GM23248 (cell line): ENCODE results near the gene PKD2. TPM values are rescaled to one million over a fixed set of nuclear protein-coding genes. Genes with fewer than 3 reads are reported as not detected.

Source experiments
- DNase-seq: peaks from one replicate; pipeline ENCODE4 v3.0.0-alpha.2; 2015
- H2AFZ ChIP-seq: fragments of 200-600 bp; sonication (generic); 2 replicates; pipeline ENCODE4 v1.6.1; 2016; ENCODE audit warnings: antibody characterized with exemption
- H3F3A ChIP-seq: fragments of 200-600 bp; sonication (generic); 2 replicates; pipeline ENCODE4 v1.6.1; 2016; ENCODE audit warnings: mild to moderate bottlenecking, antibody characterized with exemption, mixed run types; ENCODE audit not compliant: insufficient read depth
- H3K27ac ChIP-seq: fragments of 200-600 bp; sonication (generic); 2 replicates; pipeline ENCODE4 v1.5.1; 2016; ENCODE audit warnings: mild to moderate bottlenecking
- H3K27me3 ChIP-seq: fragments of 200-600 bp; sonication (generic); replicated peaks from 2 replicates; pipeline ENCODE4 v1.6.1; 2016; ENCODE audit warnings: mild to moderate bottlenecking; ENCODE audit not compliant: insufficient read depth
- H3K36me3 ChIP-seq: fragments of 200-600 bp; sonication (generic); 2 replicates; pipeline ENCODE4 v1.6.1; 2016; ENCODE audit warnings: low read depth, mild to moderate bottlenecking
- H3K4me1 ChIP-seq: fragments of 200-600 bp; sonication (generic); 2 replicates; pipeline ENCODE4 v1.6.1; 2016; ENCODE audit warnings: mild to moderate bottlenecking; ENCODE audit not compliant: insufficient read depth
- H3K4me2 ChIP-seq: fragments of 200-600 bp; sonication (generic); one replicate; pipeline ENCODE4 v1.6.1; 2016; ENCODE audit warnings: mild to moderate bottlenecking; ENCODE audit not compliant: unreplicated experiment
- H3K4me3 ChIP-seq: fragments of 200-600 bp; sonication (generic); 2 replicates; pipeline ENCODE4 v1.5.1; 2016; ENCODE audit warnings: mild to moderate bottlenecking
- H3K79me2 ChIP-seq: fragments of 200-600 bp; sonication (generic); 2 replicates; pipeline ENCODE4 v1.6.1; 2016; ENCODE audit warnings: mild to moderate bottlenecking; ENCODE audit not compliant: insufficient read depth
- H3K9ac ChIP-seq: fragments of 200-600 bp; sonication (generic); 2 replicates; pipeline ENCODE4 v1.6.1; 2016; ENCODE audit warnings: mild to moderate bottlenecking
- H3K9me2 ChIP-seq: fragments of 200-600 bp; sonication (generic); 2 replicates; pipeline ENCODE4 v1.6.1; 2016; ENCODE audit warnings: mixed run types, mild to moderate bottlenecking, moderate library complexity; ENCODE audit not compliant: insufficient read depth
- H3K9me3 ChIP-seq: fragments of 200-600 bp; sonication (generic); one replicate; pipeline ENCODE4 v1.6.1; 2017; ENCODE audit warnings: low read depth
- H4K20me1 ChIP-seq: fragments of 200-600 bp; sonication (generic); 2 replicates; pipeline ENCODE4 v1.6.0; 2016; ENCODE audit not compliant: insufficient read depth
- EZH2 ChIP-seq: fragments of 200-600 bp; sonication (generic); IDR thresholded peaks from 2 replicates; pipeline ENCODE4 v1.6.1; 2018; ENCODE audit warnings: antibody characterized with exemption, mild to moderate bottlenecking; ENCODE audit not compliant: insufficient read depth, poor library complexity, severe bottlenecking
- EZH2phosphoT487 ChIP-seq: fragments of 200-600 bp; sonication (generic); IDR thresholded peaks from 2 replicates; pipeline ENCODE4 v1.6.1; 2018; ENCODE audit warnings: antibody characterized with exemption, moderate library complexity, mild to moderate bottlenecking, low read depth; ENCODE audit not compliant: insufficient read depth
- WGBS, 2 experiments: methylation state at CpG; one replicate each; pipeline ENCODE4 v1.1.6; 2015 to 2017; ENCODE audit warnings: low lambda C conversion rate in 2 of 2, low coverage in 1 of 2; ENCODE audit errors: missing lambda C conversion rate in 2 of 2; 5-methylcytosine and 5-hydroxymethylcytosine counted together
- in situ Hi-C: fragments of 300-500 bp; cut with MboI; formaldehyde crosslinking; loops from 2 replicates; pipeline ENCODE4 v1.15.0; 2020
- polyA plus RNA-seq: library from polyadenylated mRNA; unstranded; fragments of >200 nt; fragmentation: Nextera tagmentation; extraction: Ambion mirVana; gene quantifications from 2 replicates; pipeline ENCODE4 v1.2.1, GENCODE V29; 2016
- total RNA-seq: library from RNA; depleted of rRNA; stranded (reverse); fragments of >200 nt; shearing (Covaris generic); gene quantifications from 2 replicates; pipeline ENCODE4 v1.2.3, GENCODE V29; 2014

The PKD2 gene
- total and polyA plus RNA-seq, 2 experiments from 2014 or later = 35.0 to 125 TPM

GRCh38 chr4:87982446-87983010 is 24.9 kb upstream of the PKD2 start:
- DNase-seq = no peak
- 88% methylated on average over 13 of the region's 13 CpGs for WGBS, 2 experiments
- H3K4me2 ChIP-seq = no peak overlapping the region

GRCh38 chr4:87983996-87984395 is 23.4 kb upstream of the PKD2 start:
- Histone ChIP-seq H3K79me2 (no peaks in the 10 kb centered on the region), H3K27ac (no peak overlapping the region), H3K4me2 (no peak overlapping the region), H3K27me3 (no peaks in the 10 kb centered on the region), H3K9ac (no peak overlapping the region), H2AFZ (no peak overlapping the region), H3K4me3 (no peak overlapping the region), H3K4me1 (no peaks in the 10 kb centered on the region), H3K9me2 (no peaks in the 10 kb centered on the region), H4K20me1 (no peaks in the 10 kb centered on the region; the same call in 1 of the 2 replicates), H3F3A (no peaks in the 10 kb centered on the region), H3K36me3 (no peaks in the 10 kb centered on the region), H3K9me3 (no peaks in the 10 kb centered on the region)
- TF ChIP-seq EZH2phosphoT487 (no peak), EZH2 (no peak)
- WGBS, 2 experiments = 94 to 97% methylated on average over 2 of the region's 2 CpGs
- DNase-seq = no peak
- in situ Hi-C loops = no loop called here

More at GRCh38 chr4:87982446-87983010, 24.9 kb upstream of the PKD2 start:
- in situ Hi-C loops = no loop called here
- Histone ChIP-seq H3K79me2 (no peaks in the 10 kb centered on the region), H2AFZ (no peak overlapping the region), H3K27ac (no peak overlapping the region), H3K4me1 (no peaks in the 10 kb centered on the region), H3F3A (no peaks in the 10 kb centered on the region), H4K20me1 (no peaks in the 10 kb centered on the region; the same call in 1 of the 2 replicates), H3K9ac (no peak overlapping the region), H3K36me3 (no peaks in the 10 kb centered on the region), H3K27me3 (no peaks in the 10 kb centered on the region), H3K9me2 (no peaks in the 10 kb centered on the region), H3K9me3 (no peaks in the 10 kb centered on the region), H3K4me3 (no peak overlapping the region)
- TF ChIP-seq EZH2phosphoT487 = no peak
- no peak for TF ChIP-seq EZH2

DNA sequence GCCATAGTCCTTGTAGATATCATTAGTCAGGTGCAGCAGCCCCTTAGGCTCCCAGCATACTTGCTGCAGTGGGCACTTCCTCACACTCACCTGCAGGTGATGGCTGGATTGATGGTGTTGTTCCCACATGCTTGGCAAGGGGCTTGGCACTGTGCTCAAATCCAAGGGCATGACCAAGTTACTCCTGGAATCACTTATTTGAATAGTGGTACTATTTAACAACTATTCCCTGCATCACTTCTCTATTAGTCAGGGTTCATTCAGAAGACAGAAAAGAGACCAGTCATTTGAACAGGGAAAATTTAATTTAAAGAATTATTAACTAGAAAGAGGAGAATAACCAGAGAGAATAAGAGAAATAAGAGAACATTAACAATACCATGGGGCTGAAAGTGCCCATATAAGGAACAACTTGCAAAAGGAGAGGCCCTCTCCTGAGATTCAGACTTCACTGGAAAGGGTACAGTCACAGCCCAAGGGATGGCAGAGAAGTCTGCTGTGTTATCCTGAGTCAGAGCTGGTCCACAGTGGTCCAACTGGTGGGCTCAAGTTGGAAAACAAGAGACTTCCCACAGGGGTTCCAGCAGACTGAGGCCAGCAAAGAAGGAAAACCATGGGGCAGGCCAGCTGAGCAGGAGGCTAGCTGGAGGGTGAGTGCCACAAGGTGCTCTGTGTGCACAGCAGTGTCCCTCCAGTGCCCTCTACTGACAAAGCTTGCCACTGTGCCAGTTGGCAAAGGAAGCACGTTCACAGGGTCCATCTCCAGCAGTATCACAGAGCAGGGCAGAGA is 22.1 kb upstream of the PKD2 start:
- in situ Hi-C loops = no loop called here
- no peak overlapping the region for H2AFZ ChIP-seq
- WGBS, 2 experiments = 0 to 5% methylated on average over 1 of the region's 1 CpG
- no peaks in the 10 kb centered on the region; the same call in 1 of the 2 replicates for H4K20me1 ChIP-seq
- H3K36me3 ChIP-seq = no peaks in the 10 kb centered on the region
- no peak overlapping the region for H3K27ac ChIP-seq
- TF ChIP-seq EZH2 (no peak), EZH2phosphoT487 (no peak)
- H3K79me2 ChIP-seq = no peaks in the 10 kb centered on the region
- DNase-seq = peak; percentile 63
- H3K4me1 ChIP-seq = no peaks in the 10 kb centered on the region
- no peak overlapping the region for H3K9ac ChIP-seq
- H3F3A ChIP-seq = no peaks in the 10 kb centered on the region
- no peaks in the 10 kb centered on the region for H3K27me3 ChIP-seq
- no peaks in the 10 kb centered on the region for H3K9me3 ChIP-seq
- H3K4me2 ChIP-seq = no peak overlapping the region
- H3K9me2 ChIP-seq = no peaks in the 10 kb centered on the region
- H3K4me3 ChIP-seq = no peak overlapping the region

- Histone ChIP-seq H3K27ac (no peak overlapping the region), H3K4me2 (no peak overlapping the region), H2AFZ (no peak overlapping the region), H4K20me1 (no peaks in the 10 kb centered on the region; the same call in 1 of the 2 replicates), H3K9me3 (no peaks in the 10 kb centered on the region), H3K79me2 (no peaks in the 10 kb centered on the region), H3K4me1 (no peaks in the 10 kb centered on the region), H3K27me3 (no peaks in the 10 kb centered on the region), H3K36me3 (no peaks in the 10 kb centered on the region), H3K4me3 (no peak overlapping the region), H3F3A (no peaks in the 10 kb centered on the region), H3K9me2 (no peaks in the 10 kb centered on the region), H3K9ac (no peak overlapping the region)
- DNase-seq = no peak
- in situ Hi-C loops = no loop called here
- WGBS, 2 experiments = 47 to 51% methylated on average over 4 of the region's 4 CpGs
- no peak for TF ChIP-seq EZH2phosphoT487
- no peak for TF ChIP-seq EZH2
Observed at GRCh38 chr4:87985887-87986200, 21.6 kb upstream of the PKD2 start.

DNA sequence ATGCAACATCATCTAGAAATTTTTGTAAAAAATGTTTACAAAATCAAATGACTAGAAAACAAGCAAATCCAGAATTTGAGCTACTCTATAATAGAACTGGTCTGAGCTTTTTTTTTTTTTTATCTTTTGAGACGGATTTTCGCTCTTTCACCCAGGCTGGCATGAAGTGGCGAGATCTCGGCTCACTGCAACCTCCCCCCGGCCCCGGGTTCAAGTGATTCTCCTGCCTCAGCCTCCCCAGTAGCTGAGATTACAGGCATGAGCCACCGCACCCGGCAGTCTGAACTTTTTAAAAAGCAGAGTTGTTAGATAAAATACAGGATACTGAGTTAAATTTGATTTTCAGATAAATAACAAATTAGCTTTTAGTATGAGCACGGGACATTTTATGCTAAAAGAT is 20.9 kb upstream of the PKD2 start:
- no peaks in the 10 kb centered on the region for H3K9me2 ChIP-seq
- no peak overlapping the region for H3K27ac ChIP-seq
- H3K79me2 ChIP-seq = no peaks in the 10 kb centered on the region
- DNase-seq = no peak
- no peaks in the 10 kb centered on the region for H3K4me1 ChIP-seq
- no peaks in the 10 kb centered on the region for H3K36me3 ChIP-seq
- H3K9me3 ChIP-seq = no peaks in the 10 kb centered on the region
- no peak overlapping the region for H3K4me2 ChIP-seq
- 76 to 78% methylated on average over 9 of the region's 9 CpGs for WGBS, 2 experiments
- no peaks in the 10 kb centered on the region; the same call in 1 of the 2 replicates for H4K20me1 ChIP-seq
- no peaks in the 10 kb centered on the region for H3F3A ChIP-seq
- no peak overlapping the region for H3K9ac ChIP-seq
- no peak overlapping the region for H2AFZ ChIP-seq
- TF ChIP-seq EZH2 (no peak), EZH2phosphoT487 (no peak)
- no peak overlapping the region for H3K4me3 ChIP-seq
- in situ Hi-C loops = no loop called here
- H3K27me3 ChIP-seq = no peaks in the 10 kb centered on the region
